Colonic mucosa (tissue), 4 donors: Measurements from ENCODE around the gene NOSIP. TPM values are rescaled to one million over a fixed set of nuclear protein-coding genes. Genes with fewer than 3 reads are reported as not detected.
"Not testable (repeated sequence)": the region's sequence is repeated elsewhere in the genome, so short reads cannot be mapped to it uniquely, and the experiment has no call there.

ENCODE experiments used
- DNase-seq: peaks from one replicate; pipeline ENCODE4 v3.0.0-alpha.2; 2020
- H3K27ac ChIP-seq: fragments of 200-600 bp; one replicate; pipeline ENCODE4 v1.8.0; 2021
- H3K27me3 ChIP-seq: fragments of 200-600 bp; one replicate; pipeline ENCODE4 v1.8.0; 2021
- H3K36me3 ChIP-seq: fragments of 200-600 bp; one replicate; pipeline ENCODE4 v1.8.0; 2021
- H3K4me1 ChIP-seq: fragments of 200-600 bp; one replicate; pipeline ENCODE4 v1.8.0; 2021; ENCODE audit warnings: mild to moderate bottlenecking
- H3K4me3 ChIP-seq: fragments of 200-600 bp; one replicate; pipeline ENCODE4 v1.8.0; 2021
- H3K9ac ChIP-seq, 2 donors: one replicate each; pipeline ENCODE4 v1.7.0; 2013; ENCODE audit warnings: control low read depth in 2 of 2, low read depth in 2 of 2, low read length in 2 of 2
- H3K9me3 ChIP-seq: fragments of 200-600 bp; one replicate; pipeline ENCODE4 v1.8.0; 2021
- intact Hi-C: fragments of 100-400 bp; cut with DNase I; formaldehyde crosslinking; loops from one replicate; pipeline ENCODE4 v1.14.1; 2022
- total RNA-seq, 2 donors: library from RNA; stranded (reverse); fragmentation: NEBNext Ultra II Directional in 1 of 2; extraction: Animal tissue kit (Norgen Biotek cat#: 25700) in 1 of 2; gene quantifications; one replicate each; pipeline ENCODE4 v1.2.1, GENCODE V29; 2021
- TF ChIP-seq, protein P1 (sequence below): fragments of 200-600 bp; IDR thresholded peaks from one replicate; pipeline ENCODE4 v1.8.0; 2022; ENCODE audit warnings: antibody characterized with exemption, mild to moderate bottlenecking
- donor health status: healthy.
- donor health status: DM: no; HTN: no; CAD: no.
- donor health status: DM: no; HTN: no; CAD: no.

NOSIP gene, protein sequence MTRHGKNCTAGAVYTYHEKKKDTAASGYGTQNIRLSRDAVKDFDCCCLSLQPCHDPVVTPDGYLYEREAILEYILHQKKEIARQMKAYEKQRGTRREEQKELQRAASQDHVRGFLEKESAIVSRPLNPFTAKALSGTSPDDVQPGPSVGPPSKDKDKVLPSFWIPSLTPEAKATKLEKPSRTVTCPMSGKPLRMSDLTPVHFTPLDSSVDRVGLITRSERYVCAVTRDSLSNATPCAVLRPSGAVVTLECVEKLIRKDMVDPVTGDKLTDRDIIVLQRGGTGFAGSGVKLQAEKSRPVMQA
- 10 to 100 TPM; 63.2 to 91.2 TPM for total RNA-seq

DNA sequence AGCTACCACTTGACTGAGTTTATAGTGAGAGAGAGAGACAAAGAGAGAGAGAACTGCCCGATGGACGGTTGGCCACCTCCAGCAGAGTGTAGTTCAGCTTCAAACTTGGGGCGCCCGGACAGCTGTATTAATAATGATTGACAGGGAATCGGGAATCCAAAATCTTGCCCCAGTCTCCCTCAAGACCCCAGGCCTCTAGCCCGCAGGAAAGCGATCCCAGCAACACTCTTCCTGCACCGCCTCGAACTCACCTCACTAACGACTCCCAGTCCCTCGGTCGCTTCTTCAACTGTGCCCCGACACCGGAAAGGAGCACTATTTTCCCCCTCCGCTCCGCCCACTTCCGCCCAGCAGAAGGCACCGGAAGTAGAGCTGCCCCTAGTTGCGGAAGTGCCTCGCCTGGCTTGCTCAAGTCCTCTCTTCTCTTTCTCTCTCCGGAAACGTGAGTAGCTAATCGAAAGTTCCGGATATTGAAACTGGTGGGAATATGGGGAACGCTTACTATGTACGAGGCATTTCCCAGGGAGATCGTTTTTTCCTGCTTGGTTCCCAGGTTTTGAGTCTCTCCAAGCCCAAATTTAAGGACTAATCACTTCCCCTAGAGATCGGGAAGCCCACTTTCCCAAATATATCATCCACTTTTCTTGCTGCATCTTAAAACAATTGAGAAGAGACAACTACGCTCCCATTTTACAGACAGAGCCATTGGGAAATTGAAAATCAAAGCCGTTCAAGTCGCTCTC, at the start of gene NOSIP:
TSS of gene NOSIP (minus strand) at position 293 of the 743 bp plus-strand sequence. CDS start 19,865 bp downstream, outside the sequence.
- TF ChIP-seq, protein P1, sequence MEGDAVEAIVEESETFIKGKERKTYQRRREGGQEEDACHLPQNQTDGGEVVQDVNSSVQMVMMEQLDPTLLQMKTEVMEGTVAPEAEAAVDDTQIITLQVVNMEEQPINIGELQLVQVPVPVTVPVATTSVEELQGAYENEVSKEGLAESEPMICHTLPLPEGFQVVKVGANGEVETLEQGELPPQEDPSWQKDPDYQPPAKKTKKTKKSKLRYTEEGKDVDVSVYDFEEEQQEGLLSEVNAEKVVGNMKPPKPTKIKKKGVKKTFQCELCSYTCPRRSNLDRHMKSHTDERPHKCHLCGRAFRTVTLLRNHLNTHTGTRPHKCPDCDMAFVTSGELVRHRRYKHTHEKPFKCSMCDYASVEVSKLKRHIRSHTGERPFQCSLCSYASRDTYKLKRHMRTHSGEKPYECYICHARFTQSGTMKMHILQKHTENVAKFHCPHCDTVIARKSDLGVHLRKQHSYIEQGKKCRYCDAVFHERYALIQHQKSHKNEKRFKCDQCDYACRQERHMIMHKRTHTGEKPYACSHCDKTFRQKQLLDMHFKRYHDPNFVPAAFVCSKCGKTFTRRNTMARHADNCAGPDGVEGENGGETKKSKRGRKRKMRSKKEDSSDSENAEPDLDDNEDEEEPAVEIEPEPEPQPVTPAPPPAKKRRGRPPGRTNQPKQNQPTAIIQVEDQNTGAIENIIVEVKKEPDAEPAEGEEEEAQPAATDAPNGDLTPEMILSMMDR: no peak
- DNase-seq: peak; percentile 97
- H3K27me3 ChIP-seq: no peaks in the 10 kb centered on the region
- no peaks in the 10 kb centered on the region for H3K36me3 ChIP-seq
- H3K27ac ChIP-seq: peak within 1 kb of the TSS; percentile 81
- peak within 1 kb of the TSS; percentile 71 for H3K4me3 ChIP-seq
- intact Hi-C loops: no loop called here
- H3K9ac ChIP-seq: peak within 1 kb of the TSS; percentile 79 to 96
- H3K9me3 ChIP-seq: no peaks in the 10 kb centered on the region
- H3K4me1 ChIP-seq: peaks cover 12% of the 10 kb centered on the region

DNA sequence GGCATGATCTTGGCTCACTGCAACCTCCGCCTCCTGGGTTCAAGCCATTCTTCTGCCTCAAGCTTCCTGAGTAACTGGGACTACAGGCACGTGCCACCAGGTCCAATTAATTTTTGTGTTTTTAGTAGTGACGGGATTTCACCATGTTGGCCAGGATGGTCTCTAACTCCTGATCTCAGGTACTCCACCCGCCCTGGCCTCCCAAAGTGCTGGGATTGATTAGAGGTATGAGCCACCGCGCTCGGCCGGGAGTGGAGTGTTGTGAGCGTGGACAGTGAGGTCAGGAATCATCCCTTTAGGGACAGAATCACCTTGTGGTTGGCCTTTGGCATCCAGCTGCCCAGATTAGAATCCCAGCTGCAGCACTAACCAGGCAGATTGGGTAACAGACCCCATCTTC, 49.3 kb upstream of the NOSIP start:
- no peaks in the 10 kb centered on the region for H3K36me3 ChIP-seq
- DNase-seq: no peak
- intact Hi-C loops: no loop called here
- H3K9me3 ChIP-seq: no peaks in the 10 kb centered on the region
- H3K27ac ChIP-seq: no peak overlapping the region
- no peaks in the 10 kb centered on the region for H3K4me1 ChIP-seq
- H3K27me3 ChIP-seq: no peaks in the 10 kb centered on the region
- H3K9ac ChIP-seq: no peak overlapping the region
- TF ChIP-seq, protein P1: no peak
- no peak overlapping the region for H3K4me3 ChIP-seq

DNA sequence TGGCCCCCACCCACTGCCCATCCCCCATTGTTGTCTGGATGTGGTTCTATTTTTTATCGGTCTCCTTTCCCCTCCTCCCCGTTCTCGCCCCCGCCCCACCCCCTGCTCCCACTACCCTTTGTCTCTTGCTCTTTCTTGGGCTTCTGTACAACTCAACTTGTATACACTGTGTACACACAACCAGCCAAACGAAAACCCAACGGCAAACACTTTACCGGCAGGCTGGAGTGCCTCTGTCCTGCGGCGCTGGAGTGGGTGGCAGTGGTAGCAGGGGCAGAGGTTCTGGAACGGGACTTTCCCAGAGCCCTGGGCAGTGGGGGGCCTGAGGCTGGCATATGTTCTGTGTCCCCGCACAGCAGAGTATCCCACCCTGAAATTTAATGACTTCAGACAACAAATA, 45.9 kb upstream of the NOSIP start:
- no peak overlapping the region for H3K4me3 ChIP-seq
- H3K27ac ChIP-seq: no peak overlapping the region
- DNase-seq: no peak
- H3K36me3 ChIP-seq: no peaks in the 10 kb centered on the region
- intact Hi-C loops: no loop called here
- H3K27me3 ChIP-seq: no peaks in the 10 kb centered on the region
- H3K9ac ChIP-seq: no peak overlapping the region
- no peaks in the 10 kb centered on the region for H3K9me3 ChIP-seq
- no peaks in the 10 kb centered on the region for H3K4me1 ChIP-seq
- TF ChIP-seq, protein P1: no peak

DNA sequence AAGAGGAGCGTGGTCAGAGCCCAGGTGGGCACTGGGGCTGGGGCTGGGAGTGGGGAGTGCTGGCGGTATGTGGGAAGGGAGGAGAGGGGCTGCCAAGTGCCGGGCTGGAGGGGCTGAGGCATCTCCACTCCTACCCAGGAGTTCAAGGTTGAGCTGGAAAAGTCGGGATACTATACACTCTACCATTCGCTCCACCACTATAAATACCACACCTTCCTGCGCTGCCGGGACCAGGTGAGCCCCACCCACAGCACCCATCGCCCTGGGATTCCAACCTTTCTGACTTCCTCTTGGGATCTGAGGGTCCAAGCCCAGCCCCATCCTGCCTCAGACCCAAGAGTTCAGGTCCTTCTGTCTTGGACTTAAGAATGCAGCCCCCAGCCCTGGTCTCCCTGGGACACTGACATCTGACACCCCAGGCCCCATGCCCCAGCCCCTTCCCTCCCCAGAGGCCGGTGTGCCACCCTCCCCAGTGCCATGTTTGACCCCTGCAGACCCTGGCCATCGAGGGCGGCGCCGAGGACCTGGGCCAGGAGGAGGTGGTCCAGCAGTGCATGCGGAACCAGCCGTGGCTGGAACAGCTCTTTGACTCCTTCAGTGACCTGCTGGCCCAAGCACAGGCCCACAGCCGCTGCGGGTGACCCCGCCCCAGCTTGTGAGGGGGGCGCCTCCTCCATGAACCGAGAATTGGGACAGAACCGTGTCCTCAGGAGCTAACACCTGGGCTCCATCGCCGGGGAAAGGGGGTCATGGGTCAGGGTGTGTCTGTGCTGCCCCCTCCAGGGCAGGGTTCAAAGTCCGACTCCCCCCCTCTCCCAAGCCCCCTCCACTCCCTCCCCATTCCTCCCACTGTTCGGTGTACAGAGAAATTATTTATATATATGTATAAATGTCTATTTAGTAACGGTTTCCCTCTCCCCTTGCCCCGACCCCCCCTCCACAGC, 44.9 kb upstream of the NOSIP start:
- TF ChIP-seq, protein P1: no peak
- intact Hi-C loops: no loop called here
- Histone ChIP-seq H3K4me3 (no peak overlapping the region), H3K36me3 (no peaks in the 10 kb centered on the region), H3K9ac (no peak overlapping the region), H3K4me1 (no peaks in the 10 kb centered on the region), H3K9me3 (no peaks in the 10 kb centered on the region), H3K27ac (no peak overlapping the region), H3K27me3 (no peaks in the 10 kb centered on the region)
- no peak for DNase-seq

DNA sequence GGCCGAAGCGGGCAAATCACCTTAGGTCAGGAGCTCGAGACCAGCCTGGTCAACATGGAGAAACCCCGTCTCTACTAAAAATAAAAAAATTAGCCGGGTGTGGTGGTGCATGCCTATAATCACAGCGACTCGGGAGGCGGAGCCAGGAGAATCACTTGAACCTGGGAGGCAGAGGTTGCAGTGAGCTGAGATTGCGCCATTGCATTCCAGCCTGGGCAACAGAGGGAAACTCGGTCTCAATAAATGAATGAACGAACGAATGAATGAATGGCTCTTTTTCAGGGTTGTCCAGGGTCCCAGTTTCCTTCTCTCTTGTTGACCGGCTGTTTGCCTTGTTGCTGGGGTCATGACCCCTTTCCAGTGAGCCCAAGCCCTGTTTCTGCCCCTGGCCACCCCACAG, 37.5 kb upstream of the NOSIP start:
- H3K4me3 ChIP-seq, intact Hi-C loops, H3K4me1 ChIP-seq, H3K27ac ChIP-seq, H3K9me3 ChIP-seq, DNase-seq, H3K27me3 ChIP-seq: not testable (repeated sequence)
- Histone ChIP-seq H3K9ac (peak overlapping the region in 1 of 2 donors; percentile 24), H3K36me3 (peaks cover 16% of the 10 kb centered on the region)
